LNCaP clone FGC (cell line): ENCODE measurements around the gene NKAIN2.
"Not testable (repeated sequence)": the region's sequence is repeated elsewhere in the genome, so short reads cannot be mapped to it uniquely, and the experiment has no call there.

Experiments
- DNase-seq: peaks from one replicate; pipeline ENCODE4 v3.0.0-alpha.2; 2011; ENCODE audit warnings: low read depth
- H3K4me3 ChIP-seq: 2 replicates; pipeline ENCODE4 v1.5.1; 2011; ENCODE audit warnings: mild to moderate bottlenecking, low read depth, low read length, control low read depth
- CTCF ChIP-seq: IDR thresholded peaks from 2 replicates; pipeline ENCODE4 v1.5.1; 2012; ENCODE audit warnings: mild to moderate bottlenecking; ENCODE audit not compliant: control insufficient read depth, insufficient read depth; ENCODE audit errors: extremely low read depth

NKAIN2 gene

GRCh38 chr6:124462750-124463149 lies 659.1 kb downstream of the NKAIN2 start:
- no peak for DNase-seq
- TF ChIP-seq CTCF, result no peak
- no peak overlapping the region for H3K4me3 ChIP-seq

- DNase-seq, result no peak
- TF ChIP-seq CTCF, result no peak
These were observed 659.6 kb downstream of the NKAIN2 start for GRCh38 chr6:124463271-124463670.

GRCh38 chr6:124464600-124464999 lies 660.9 kb downstream of the NKAIN2 start:
- H3K4me3 ChIP-seq, DNase-seq: not testable (repeated sequence)

More at GRCh38 chr6:124463271-124463670, 659.6 kb downstream of the NKAIN2 start:
- H3K4me3 ChIP-seq, result no peak overlapping the region

- H3K4me3 ChIP-seq, result no peak overlapping the region
- DNase-seq, result no peak
- TF ChIP-seq CTCF, result no peak
These were observed 663.3 kb downstream of the NKAIN2 start for GRCh38 chr6:124466949-124467348.

GRCh38 chr6:124467366-124467765 lies 663.7 kb downstream of the NKAIN2 start:
- no peak for TF ChIP-seq CTCF
- H3K4me3 ChIP-seq, result no peak overlapping the region
- DNase-seq, result no peak

- H3K4me3 ChIP-seq, result no peak overlapping the region
- TF ChIP-seq CTCF, result no peak
- peak; percentile 11 for DNase-seq
These were observed 667.1 kb downstream of the NKAIN2 start for GRCh38 chr6:124470803-124471202.

- TF ChIP-seq CTCF, result no peak
- DNase-seq, result no peak
These were observed 671.5 kb downstream of the NKAIN2 start for GRCh38 chr6:124475176-124475575.

More at GRCh38 chr6:124475176-124475575, 671.5 kb downstream of the NKAIN2 start:
- H3K4me3 ChIP-seq, result no peak overlapping the region
